Trophoblast cell (in vitro differentiated cells and primary cell): ENCODE measurements around the gene GJB4.
A peak's percentile ranks its signal among the peaks of the same experiment; 100 is the strongest.

ENCODE experiments used
- DNase-seq, 2 donors: peaks; one replicate each; pipeline ENCODE4 v3.0.0-alpha.2; 2016
- H2AFZ ChIP-seq: 2 replicates; pipeline ENCODE4 v1.6.1; 2013; ENCODE audit warnings: low read length, moderate library complexity, mild to moderate bottlenecking; ENCODE audit not compliant: insufficient read depth, poor library complexity
- H2AK5ac ChIP-seq: 2 replicates; pipeline ENCODE4 v1.6.1; 2013; ENCODE audit warnings: mild to moderate bottlenecking, low read length
- H2BK120ac ChIP-seq: 2 replicates; pipeline ENCODE4 v1.6.1; 2013; ENCODE audit warnings: low read length, mild to moderate bottlenecking, moderate library complexity; ENCODE audit not compliant: insufficient read depth, poor library complexity
- H2BK12ac ChIP-seq: 2 replicates; pipeline ENCODE4 v1.6.1; 2013; ENCODE audit warnings: mild to moderate bottlenecking, low read length, moderate library complexity
- H2BK5ac ChIP-seq: 2 replicates; pipeline ENCODE4 v1.6.1; 2013; ENCODE audit warnings: low read length, low read depth, moderate library complexity, mild to moderate bottlenecking; ENCODE audit not compliant: poor library complexity
- H3K14ac ChIP-seq: 2 replicates; pipeline ENCODE4 v1.6.1; 2013; ENCODE audit warnings: mild to moderate bottlenecking, low read length
- H3K18ac ChIP-seq: 2 replicates; pipeline ENCODE4 v1.6.1; 2013; ENCODE audit warnings: mild to moderate bottlenecking, low read length
- H3K23ac ChIP-seq: 2 replicates; pipeline ENCODE4 v1.6.1; 2013; ENCODE audit warnings: low read length
- H3K27ac ChIP-seq: 2 replicates; pipeline ENCODE4 v1.5.1; 2013; ENCODE audit warnings: low read depth, mild to moderate bottlenecking, inconsistent platforms, low read length, moderate library complexity
- H3K27me3 ChIP-seq: 2 replicates; pipeline ENCODE4 v1.6.1; 2013; ENCODE audit warnings: inconsistent platforms, mild to moderate bottlenecking, low read length, moderate library complexity; ENCODE audit not compliant: insufficient read depth
- H3K36me3 ChIP-seq, 2 experiments: 1 replicate in 1 of 2; 2 replicates in 1 of 2; pipeline ENCODE4 v1.6.1; 2013; ENCODE audit warnings: low read length in 2 of 2, mild to moderate bottlenecking in 2 of 2, moderate library complexity in 1 of 2; ENCODE audit not compliant: insufficient read depth in 2 of 2, control insufficient read depth in 1 of 2
- H3K4ac ChIP-seq: 2 replicates; pipeline ENCODE4 v1.6.1; 2013; ENCODE audit warnings: low read depth, mild to moderate bottlenecking, low read length, moderate library complexity
- H3K4me1 ChIP-seq, 2 experiments: 1 replicate in 1 of 2; 2 replicates in 1 of 2; pipeline ENCODE4 v1.6.1; 2013; ENCODE audit warnings: low read length in 2 of 2, mild to moderate bottlenecking in 2 of 2, moderate library complexity in 1 of 2; ENCODE audit not compliant: insufficient read depth in 2 of 2, control insufficient read depth in 1 of 2
- H3K4me2 ChIP-seq: 2 replicates; pipeline ENCODE4 v1.6.1; 2013; ENCODE audit warnings: inconsistent platforms, mild to moderate bottlenecking, low read length, moderate library complexity
- H3K4me3 ChIP-seq: 2 replicates; pipeline ENCODE4 v1.5.1; 2013; ENCODE audit warnings: mild to moderate bottlenecking, low read depth, low read length, inconsistent platforms
- H3K79me1 ChIP-seq: one replicate; pipeline ENCODE4 v1.6.1; 2013; ENCODE audit warnings: low read length
- H3K79me2 ChIP-seq: 2 replicates; pipeline ENCODE4 v1.6.1; 2013; ENCODE audit warnings: low read length, mild to moderate bottlenecking; ENCODE audit not compliant: control insufficient read depth, insufficient read depth, poor library complexity
- H3K9ac ChIP-seq: 2 replicates; pipeline ENCODE4 v1.6.1; 2013; ENCODE audit warnings: mild to moderate bottlenecking, low read length
- H3K9me3 ChIP-seq: 2 replicates; pipeline ENCODE4 v1.6.1; 2013; ENCODE audit warnings: low read depth, mild to moderate bottlenecking, control low read depth, inconsistent platforms, low read length; ENCODE audit not compliant: insufficient read depth
- H4K12ac ChIP-seq: 2 replicates; pipeline ENCODE4 v1.6.1; 2013; ENCODE audit warnings: low read depth, mild to moderate bottlenecking, low read length, moderate library complexity
- H4K8ac ChIP-seq: 2 replicates; pipeline ENCODE4 v1.6.1; 2013; ENCODE audit warnings: low read depth, mild to moderate bottlenecking, low read length, moderate library complexity
- H4K91ac ChIP-seq: one replicate; pipeline ENCODE4 v1.6.1; 2013; ENCODE audit warnings: low read depth, mild to moderate bottlenecking, low read length, moderate library complexity
- WGBS: extraction: QIAGEN DNeasy Blood & Tissue Kit; methylation state at CpG from one replicate; pipeline ENCODE4 v1.1.7; 2013; ENCODE audit warnings: missing lambda C conversion rate; ENCODE audit not compliant: insufficient read length, insufficient coverage; ENCODE audit errors: extremely low coverage; 5-methylcytosine and 5-hydroxymethylcytosine counted together

GJB4 gene

GRCh38 chr1:34742667-34743270 is 16.8 kb upstream of the GJB4 start:
- H2AK5ac ChIP-seq, result no peak overlapping the region
- H2BK120ac ChIP-seq, result no peak overlapping the region
- no peaks in the 10 kb centered on the region for H3K36me3 ChIP-seq
- H3K27me3 ChIP-seq, result no peaks in the 10 kb centered on the region
- H3K4me1 ChIP-seq, result peaks cover 0 to 2% of the 10 kb centered on the region in 2 experiments
- H2BK5ac ChIP-seq, result no peak overlapping the region
- peak; percentile 78 to 87 for DNase-seq
- H4K8ac ChIP-seq, result no peak overlapping the region
- no peak overlapping the region for H3K14ac ChIP-seq
- no peaks in the 10 kb centered on the region for H3K79me1 ChIP-seq
- H3K23ac ChIP-seq, result no peak overlapping the region
- no peak overlapping the region for H3K4me2 ChIP-seq
- no peak overlapping the region for H3K4ac ChIP-seq
- H3K18ac ChIP-seq, result no peak overlapping the region
- H3K27ac ChIP-seq, result no peak overlapping the region
- no peak overlapping the region for H2AFZ ChIP-seq
- WGBS, result no CpG with 5 or more reads among the region's 16 CpGs
- H3K4me3 ChIP-seq, result no peak overlapping the region
- no peak overlapping the region for H3K9ac ChIP-seq
- H4K12ac ChIP-seq, result no peak overlapping the region
- peaks cover under 1% of the 10 kb centered on the region for H3K9me3 ChIP-seq
- H4K91ac ChIP-seq, result no peak overlapping the region
- no peaks in the 10 kb centered on the region for H3K79me2 ChIP-seq
- no peak overlapping the region for H2BK12ac ChIP-seq

- no peak overlapping the region for H3K4me3 ChIP-seq
- no peaks in the 10 kb centered on the region for H3K36me3 ChIP-seq
- H3K4me2 ChIP-seq, result no peak overlapping the region
- H3K18ac ChIP-seq, result no peak overlapping the region
- H3K14ac ChIP-seq, result no peak overlapping the region
- H3K4me1 ChIP-seq, result peaks cover 0 to 2% of the 10 kb centered on the region in 2 experiments
- H2BK120ac ChIP-seq, result no peak overlapping the region
- H3K27ac ChIP-seq, result no peak overlapping the region
- H3K4ac ChIP-seq, result no peak overlapping the region
- no peak overlapping the region for H2BK12ac ChIP-seq
- no peaks in the 10 kb centered on the region for H3K79me1 ChIP-seq
- H4K12ac ChIP-seq, result no peak overlapping the region
- no peaks in the 10 kb centered on the region for H3K79me2 ChIP-seq
- H3K9ac ChIP-seq, result no peak overlapping the region
- no peak overlapping the region for H2AFZ ChIP-seq
- no peak overlapping the region for H4K91ac ChIP-seq
- H4K8ac ChIP-seq, result no peak overlapping the region
- no peaks in the 10 kb centered on the region for H3K27me3 ChIP-seq
- no peak overlapping the region for H3K23ac ChIP-seq
- H2AK5ac ChIP-seq, result no peak overlapping the region
- WGBS, result no CpG with 5 or more reads among the region's 6 CpGs
- no peak for DNase-seq
- no peaks in the 10 kb centered on the region for H3K9me3 ChIP-seq
- H2BK5ac ChIP-seq, result no peak overlapping the region
These were observed 15.8 kb upstream of the GJB4 start for GRCh38 chr1:34743775-34744174.

DNA sequence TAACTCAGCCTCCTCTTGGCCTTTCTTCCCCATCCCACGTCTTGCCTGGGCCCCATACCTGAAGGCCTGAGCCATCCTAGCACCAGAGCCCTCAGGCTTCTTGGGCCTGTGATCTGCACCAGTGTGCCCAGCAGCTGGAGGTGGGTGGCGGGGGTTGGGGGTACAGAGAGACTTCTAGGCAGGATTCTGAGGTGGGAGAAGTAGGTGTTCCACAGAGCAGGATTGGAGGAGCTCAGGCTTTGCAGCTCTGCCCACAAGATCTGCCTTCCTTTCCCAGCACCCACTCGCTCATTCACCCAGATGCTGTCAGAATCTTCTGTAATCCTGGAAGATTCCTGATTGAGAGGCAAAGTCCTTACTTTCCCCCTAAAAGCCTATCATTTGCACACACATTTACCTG is 14.7 kb upstream of the GJB4 start:
- H3K9me3 ChIP-seq, result no peaks in the 10 kb centered on the region
- no peak overlapping the region for H3K14ac ChIP-seq
- no peak overlapping the region for H2BK5ac ChIP-seq
- H3K4me2 ChIP-seq, result no peak overlapping the region
- DNase-seq, result no peak
- H4K91ac ChIP-seq, result no peak overlapping the region
- no peak overlapping the region for H3K23ac ChIP-seq
- H3K18ac ChIP-seq, result no peak overlapping the region
- H3K9ac ChIP-seq, result no peak overlapping the region
- no CpG with 5 or more reads among the region's 3 CpGs for WGBS
- H4K12ac ChIP-seq, result no peak overlapping the region
- no peak overlapping the region for H4K8ac ChIP-seq
- no peak overlapping the region for H3K27ac ChIP-seq
- no peaks in the 10 kb centered on the region for H3K79me2 ChIP-seq
- H3K27me3 ChIP-seq, result no peaks in the 10 kb centered on the region
- H2BK120ac ChIP-seq, result no peak overlapping the region
- H3K4me3 ChIP-seq, result no peak overlapping the region
- no peak overlapping the region for H2BK12ac ChIP-seq
- no peak overlapping the region for H2AFZ ChIP-seq
- peaks cover 0 to 2% of the 10 kb centered on the region in 2 experiments for H3K4me1 ChIP-seq
- no peak overlapping the region for H3K4ac ChIP-seq
- no peaks in the 10 kb centered on the region for H3K79me1 ChIP-seq
- no peaks in the 10 kb centered on the region for H3K36me3 ChIP-seq
- no peak overlapping the region for H2AK5ac ChIP-seq

GRCh38 chr1:34745666-34746065 is 13.9 kb upstream of the GJB4 start:
- Histone ChIP-seq H3K9ac (no peak overlapping the region), H3K18ac (no peak overlapping the region), H3K36me3 (no peaks in the 10 kb centered on the region), H3K27me3 (no peaks in the 10 kb centered on the region), H3K9me3 (no peaks in the 10 kb centered on the region), H3K23ac (no peak overlapping the region), H3K14ac (no peak overlapping the region), H3K4ac (no peak overlapping the region), H4K8ac (no peak overlapping the region), H4K91ac (no peak overlapping the region), H2BK12ac (no peak overlapping the region), H3K79me2 (no peaks in the 10 kb centered on the region), H3K27ac (no peak overlapping the region), H2BK120ac (no peak overlapping the region), H2AK5ac (no peak overlapping the region), H3K79me1 (no peaks in the 10 kb centered on the region), H2AFZ (no peak overlapping the region), H2BK5ac (no peak overlapping the region), H3K4me1 (peaks cover 0 to 2% of the 10 kb centered on the region in 2 experiments), H3K4me3 (no peak overlapping the region), H4K12ac (no peak overlapping the region), H3K4me2 (no peak overlapping the region)
- no CpG with 5 or more reads among the region's 5 CpGs for WGBS
- no peak for DNase-seq
